IPS DF 6.9 (cell line): ENCODE measurements around the gene ZNF543.
A peak's percentile ranks its signal among the peaks of the same experiment; 100 is the strongest.
"Not testable (repeated sequence)": the region's sequence is repeated elsewhere in the genome, so short reads cannot be mapped to it uniquely, and the experiment has no call there.

ENCODE experiments used
- DNase-seq: peaks from one replicate; pipeline ENCODE4 v3.0.0-alpha.2; 2013; ENCODE audit warnings: low read depth, low spot score
- H3K27ac ChIP-seq: one replicate; pipeline ENCODE4 v1.5.1; 2013; ENCODE audit warnings: low read length, control low read depth
- H3K27me3 ChIP-seq: 2 replicates; pipeline ENCODE4 v1.6.1; 2013; ENCODE audit warnings: mild to moderate bottlenecking, low read length; ENCODE audit not compliant: control insufficient read depth, insufficient read depth
- H3K36me3 ChIP-seq: 2 replicates; pipeline ENCODE4 v1.6.1; 2013; ENCODE audit warnings: low read length; ENCODE audit not compliant: control insufficient read depth, insufficient read depth
- H3K4me1 ChIP-seq: 2 replicates; pipeline ENCODE4 v1.6.1; 2013; ENCODE audit warnings: low read length; ENCODE audit not compliant: control insufficient read depth, insufficient read depth
- H3K4me3 ChIP-seq: 2 replicates; pipeline ENCODE4 v1.5.1; 2013; ENCODE audit warnings: mild to moderate bottlenecking, low read length
- H3K9me3 ChIP-seq: 2 replicates; pipeline ENCODE4 v1.6.1; 2013; ENCODE audit warnings: low read length, inconsistent platforms; ENCODE audit not compliant: control insufficient read depth, insufficient read depth
- WGBS: extraction: QIAGEN DNeasy Blood & Tissue Kit; methylation state at CpG from one replicate; pipeline ENCODE4 v1.1.7; 2013; ENCODE audit warnings: mixed read lengths, missing lambda C conversion rate; ENCODE audit not compliant: insufficient read length, insufficient coverage; 5-methylcytosine and 5-hydroxymethylcytosine counted together

The ZNF543 gene

GRCh38 chr19:57320180-57321084 lies at the start of gene ZNF543:
Gene ZNF543, plus strand, starts transcription at chr19:57320472. Its CDS starts 382 bp downstream, at chr19:57320854.
- H3K27ac ChIP-seq, result no peak within 1 kb of the TSS
- H3K4me3 ChIP-seq, result peak within 1 kb of the TSS; percentile 66
- H3K27me3 ChIP-seq, result no peaks in the 10 kb centered on the region
- H3K36me3 ChIP-seq, result no peaks in the 10 kb centered on the region
- H3K4me1 ChIP-seq, result no peaks in the 10 kb centered on the region
- no peaks in the 10 kb centered on the region for H3K9me3 ChIP-seq
- peak; percentile 98 for DNase-seq
- no CpG with 5 or more reads among the region's 71 CpGs for WGBS

- Histone ChIP-seq H3K4me3 (no peak overlapping the region), H3K27ac (no peak overlapping the region), H3K4me1 (no peaks in the 10 kb centered on the region; the same call in 1 of the 2 replicates), H3K27me3 (no peaks in the 10 kb centered on the region), H3K9me3 (no peaks in the 10 kb centered on the region), H3K36me3 (no peaks in the 10 kb centered on the region)
- WGBS, result no CpG with 5 or more reads among the region's 8 CpGs
- no peak for DNase-seq
Observed at GRCh38 chr19:57271280-57271679, 49.0 kb upstream of the ZNF543 start.

- Histone ChIP-seq H3K36me3 (no peaks in the 10 kb centered on the region), H3K27ac (no peak overlapping the region), H3K4me3 (no peak overlapping the region), H3K9me3 (no peaks in the 10 kb centered on the region), H3K27me3 (no peaks in the 10 kb centered on the region), H3K4me1 (no peaks in the 10 kb centered on the region)
- WGBS, result no CpG with 5 or more reads among the region's 1 CpG
- DNase-seq, result no peak
Observed at GRCh38 chr19:57273014-57273413, 47.3 kb upstream of the ZNF543 start.

- no peak for DNase-seq
- H3K9me3 ChIP-seq, result no peaks in the 10 kb centered on the region
- no peak overlapping the region for H3K4me3 ChIP-seq
- H3K27ac ChIP-seq, result no peak overlapping the region
- WGBS, result no CpG with 5 or more reads among the region's 1 CpG
- no peaks in the 10 kb centered on the region for H3K27me3 ChIP-seq
- no peaks in the 10 kb centered on the region for H3K4me1 ChIP-seq
- no peaks in the 10 kb centered on the region for H3K36me3 ChIP-seq
Observed at GRCh38 chr19:57276430-57276829, 43.8 kb upstream of the ZNF543 start.

GRCh38 chr19:57278481-57278880 lies 41.8 kb upstream of the ZNF543 start:
- not testable (repeated sequence) for H3K4me1 ChIP-seq, H3K36me3 ChIP-seq, H3K27me3 ChIP-seq, H3K27ac ChIP-seq, H3K9me3 ChIP-seq, DNase-seq, H3K4me3 ChIP-seq
- no CpG with 5 or more reads among the region's 2 CpGs for WGBS

- no CpG with 5 or more reads among the region's 25 CpGs for WGBS
- DNase-seq, result peak; percentile 73
- H3K27ac ChIP-seq, result no peak overlapping the region
- H3K4me3 ChIP-seq, result peak overlapping the region; percentile 70
- H3K36me3 ChIP-seq, result peaks cover 3% of the 10 kb centered on the region; the same call in 1 of the 2 replicates
- H3K9me3 ChIP-seq, result no peaks in the 10 kb centered on the region
- no peaks in the 10 kb centered on the region for H3K27me3 ChIP-seq
- H3K4me1 ChIP-seq, result no peaks in the 10 kb centered on the region
Observed at GRCh38 chr19:57279418-57280164, 40.7 kb upstream of the ZNF543 start.

GRCh38 chr19:57280165-57280961 lies 39.9 kb upstream of the ZNF543 start, which contains the start of gene ZNF460:
Gene ZNF460, plus strand, starts transcription at chr19:57280485. Its CDS starts 322 bp downstream, at chr19:57280807.
- no CpG with 5 or more reads among the region's 71 CpGs for WGBS
- peak; percentile 96 for DNase-seq

GRCh38 chr19:57280962-57281400 lies 39.3 kb upstream of the ZNF543 start:
- no peaks in the 10 kb centered on the region for H3K9me3 ChIP-seq
- peak overlapping the region; percentile 69; the same call in 1 of the 2 replicates for H3K4me3 ChIP-seq
- H3K27ac ChIP-seq, result no peak overlapping the region
- H3K4me1 ChIP-seq, result no peaks in the 10 kb centered on the region
- H3K27me3 ChIP-seq, result no peaks in the 10 kb centered on the region
- H3K36me3 ChIP-seq, result peaks cover 3% of the 10 kb centered on the region; the same call in 1 of the 2 replicates
- no CpG with 5 or more reads among the region's 6 CpGs for WGBS
- DNase-seq, result no peak

More at GRCh38 chr19:57280165-57280961, 39.9 kb upstream of the ZNF543 start, which contains the start of gene ZNF460:
- H3K4me3 ChIP-seq, result peak within 1 kb of the TSS; percentile 70
- no peaks in the 10 kb centered on the region for H3K4me1 ChIP-seq
- H3K9me3 ChIP-seq, result no peaks in the 10 kb centered on the region
- no peaks in the 10 kb centered on the region for H3K27me3 ChIP-seq
- H3K27ac ChIP-seq, result no peak within 1 kb of the TSS
- peaks cover 3% of the 10 kb centered on the region; the same call in 1 of the 2 replicates for H3K36me3 ChIP-seq

GRCh38 chr19:57282011-57282643 lies 38.1 kb upstream of the ZNF543 start:
- H3K36me3 ChIP-seq, result peaks cover 3% of the 10 kb centered on the region; the same call in 1 of the 2 replicates
- H3K4me3 ChIP-seq, result no peak overlapping the region
- DNase-seq, result no peak
- H3K27me3 ChIP-seq, result no peaks in the 10 kb centered on the region
- no peak overlapping the region for H3K27ac ChIP-seq
- H3K9me3 ChIP-seq, result no peaks in the 10 kb centered on the region
- WGBS, result no CpG with 5 or more reads among the region's 5 CpGs
- H3K4me1 ChIP-seq, result no peaks in the 10 kb centered on the region
